IMR-90 (cell line): ENCODE measurements around the gene HLX. TPM values are rescaled to one million over a fixed set of nuclear protein-coding genes. Genes with fewer than 3 reads are reported as not detected.

Experiments used
- ATAC-seq: fragments of 200-7000 bp; cut with Tn5 transposase; 2 replicates; pipeline ENCODE4 v1.9.1; 2020; ENCODE audit warnings: low read depth, mild to moderate bottlenecking, moderate library complexity
- BruUV-seq: library from RNA; stranded (reverse); fragments of 400-500 nt; replicated peaks from 2 replicates; lab custom pipeline; 2021; lab: Mats Ljungman, UMichigan
- CTCF ChIA-PET: fragments of 300-600 bp; formaldehyde crosslinking; extraction: SDS; loops from one replicate; lab custom pipeline; 2021; ENCODE audit warnings: antibody characterized with exemption; lab: Yijun Ruan, JAX
- POLR2A ChIA-PET: fragments of 300-600 bp; sonication (Branson Sonifier 250); formaldehyde crosslinking; loops from one replicate; lab custom pipeline; 2022; ENCODE audit warnings: antibody characterized with exemption; ENCODE audit not compliant: unreplicated experiment; lab: Charles Lee
- DNase-seq: peaks from one replicate; pipeline ENCODE4 v3.0.0; 2013
- H2AFZ ChIP-seq: replicated peaks from 2 replicates; pipeline ENCODE3; 2013; ENCODE audit warnings: low read length, mild to moderate bottlenecking; ENCODE audit not compliant: poor library complexity
- H2AK5ac ChIP-seq: 2 replicates; pipeline ENCODE4 v1.6.1; 2013; ENCODE audit warnings: low read depth, low read length, inconsistent platforms
- H2AK9ac ChIP-seq: replicated peaks from 2 replicates; pipeline ENCODE3; 2013; ENCODE audit warnings: mild to moderate bottlenecking, low read depth, low read length, moderate library complexity; ENCODE audit not compliant: poor library complexity
- H2BK120ac ChIP-seq: 2 replicates; pipeline ENCODE4 v1.6.1; 2013; ENCODE audit warnings: low read depth, low read length, inconsistent platforms
- H2BK15ac ChIP-seq: 3 replicates; pipeline ENCODE4 v1.6.1; 2013; ENCODE audit warnings: low read depth, low read length, inconsistent platforms
- H2BK20ac ChIP-seq: 2 replicates; pipeline ENCODE4 v1.6.1; 2013; ENCODE audit warnings: low read depth, mild to moderate bottlenecking, inconsistent platforms, low read length, moderate library complexity
- H2BK5ac ChIP-seq: 2 replicates; pipeline ENCODE4 v1.6.1; 2013; ENCODE audit warnings: mild to moderate bottlenecking, low read depth, low read length, inconsistent platforms; ENCODE audit not compliant: poor library complexity, severe bottlenecking
- H3K14ac ChIP-seq: replicated peaks from 2 replicates; pipeline ENCODE4 v1.6.1; 2013; ENCODE audit warnings: low read depth, low read length, inconsistent platforms
- H3K18ac ChIP-seq: 2 replicates; pipeline ENCODE4 v1.6.1; 2013; ENCODE audit warnings: low read depth, low read length, control low read depth
- H3K23ac ChIP-seq: 2 replicates; pipeline ENCODE4 v1.6.1; 2013; ENCODE audit warnings: low read depth, low read length, inconsistent platforms
- H3K27ac ChIP-seq: 2 replicates; pipeline ENCODE4 v1.5.1; 2013; ENCODE audit warnings: mild to moderate bottlenecking, control low read depth, low read length; ENCODE audit not compliant: insufficient read depth
- H3K27me3 ChIP-seq: 2 replicates; pipeline ENCODE4 v1.6.1; 2013; ENCODE audit warnings: low read length; ENCODE audit not compliant: control insufficient read depth, insufficient read depth
- H3K36me3 ChIP-seq: 2 replicates; pipeline ENCODE4 v1.6.1; 2013; ENCODE audit warnings: low read length, mixed read lengths; ENCODE audit not compliant: control insufficient read depth, insufficient read depth
- H3K4ac ChIP-seq: 2 replicates; pipeline ENCODE4 v1.6.1; 2013; ENCODE audit warnings: low read depth, low read length, inconsistent platforms
- H3K4me1 ChIP-seq: 2 replicates; pipeline ENCODE4 v1.6.1; 2013; ENCODE audit warnings: low read length, mixed read lengths; ENCODE audit not compliant: control insufficient read depth, insufficient read depth
- H3K4me2 ChIP-seq: 2 replicates; pipeline ENCODE4 v1.6.1; 2013; ENCODE audit warnings: low read depth, mild to moderate bottlenecking, control low read depth, low read length, moderate library complexity
- H3K4me3 ChIP-seq: 2 replicates; pipeline ENCODE4 v1.5.1; 2013; ENCODE audit warnings: low read depth, mild to moderate bottlenecking, control low read depth, low read length, moderate library complexity; ENCODE audit not compliant: insufficient read depth
- H3K56ac ChIP-seq: 2 replicates; pipeline ENCODE4 v1.6.1; 2013; ENCODE audit warnings: low read length, inconsistent platforms; ENCODE audit not compliant: insufficient read depth; ENCODE audit errors: extremely low read depth
- H3K79me1 ChIP-seq, 2 experiments: 2 replicates each; pipeline ENCODE4 v1.6.1; 2013; ENCODE audit warnings: low read length in 2 of 2, inconsistent platforms in 1 of 2, low read depth in 1 of 2
- H3K9ac ChIP-seq: 2 replicates; pipeline ENCODE4 v1.6.1; 2013; ENCODE audit warnings: low read depth, low read length, control low read depth
- H3K9me1 ChIP-seq: 2 replicates; pipeline ENCODE4 v1.6.1; 2013; ENCODE audit warnings: low read length, inconsistent platforms; ENCODE audit not compliant: insufficient read depth
- H3K9me3 ChIP-seq: 2 replicates; pipeline ENCODE4 v1.6.1; 2013; ENCODE audit warnings: low read length; ENCODE audit not compliant: control insufficient read depth, insufficient read depth
- H4K20me1 ChIP-seq: 2 replicates; pipeline ENCODE4 v1.6.1; 2013; ENCODE audit warnings: low read length, inconsistent platforms; ENCODE audit not compliant: insufficient read depth
- H4K5ac ChIP-seq: 2 replicates; pipeline ENCODE4 v1.6.1; 2013; ENCODE audit warnings: mild to moderate bottlenecking, low read depth, low read length, control low read depth
- H4K8ac ChIP-seq, 2 experiments: 2 replicates each; pipeline ENCODE4 v1.6.1; 2013; ENCODE audit warnings: low read depth in 2 of 2, low read length in 2 of 2, control low read depth in 1 of 2, inconsistent platforms in 1 of 2
- H4K91ac ChIP-seq: 2 replicates; pipeline ENCODE4 v1.6.1; 2013; ENCODE audit warnings: low read depth, low read length, inconsistent platforms; ENCODE audit not compliant: insufficient read depth
- BHLHE40 ChIP-seq: fragments of 150-350 bp; IDR thresholded peaks from 2 replicates; pipeline ENCODE4 v1.6.1; 2016; ENCODE audit warnings: mild to moderate bottlenecking, low read depth, low read length
- CEBPB ChIP-seq: IDR thresholded peaks from 2 replicates; pipeline ENCODE4 v1.6.1; 2012; ENCODE audit warnings: low read depth, low read length, improper control_type of control experiment
- CHD1 ChIP-seq: IDR thresholded peaks from 2 replicates; pipeline ENCODE4 v1.6.1; 2012; ENCODE audit warnings: low read depth, low read length, improper control_type of control experiment
- CTCF ChIP-seq: conservative IDR thresholded peaks from 2 replicates; pipeline ENCODE4 v1.5.1; 2012; ENCODE audit warnings: mild to moderate bottlenecking, low read depth, low read length, improper control_type of control experiment
- ELK1 ChIP-seq: fragments of 150-350 bp; IDR thresholded peaks from 2 replicates; pipeline ENCODE4 v1.6.1; 2016; ENCODE audit warnings: low read depth, mild to moderate bottlenecking, low read length, moderate library complexity, borderline replicate concordance
- FOS ChIP-seq: fragments of 150-350 bp; IDR thresholded peaks from 2 replicates; pipeline ENCODE4 v1.6.1; 2016; ENCODE audit warnings: low read depth, low read length
- MAFK ChIP-seq: IDR thresholded peaks from 2 replicates; pipeline ENCODE4 v1.6.1; 2012; ENCODE audit warnings: low read depth, low read length, improper control_type of control experiment
- MAZ ChIP-seq: IDR thresholded peaks from 2 replicates; pipeline ENCODE4 v1.6.1; 2012; ENCODE audit warnings: low read depth, mild to moderate bottlenecking, low read length, improper control_type of control experiment, moderate library complexity, borderline replicate concordance
- MXI1 ChIP-seq: IDR thresholded peaks from 2 replicates; pipeline ENCODE4 v1.6.1; 2012; ENCODE audit warnings: low read depth, mild to moderate bottlenecking, low read length, moderate library complexity, borderline replicate concordance
- NFE2L2 ChIP-seq: fragments of 150-350 bp; IDR thresholded peaks from 2 replicates; pipeline ENCODE4 v1.6.1; 2016; ENCODE audit warnings: low read depth, mild to moderate bottlenecking, low read length
- POLR2A ChIP-seq: IDR thresholded peaks from 2 replicates; pipeline ENCODE4 v1.6.1; 2012; ENCODE audit warnings: mild to moderate bottlenecking, low read depth, low read length
- RAD21 ChIP-seq: IDR thresholded peaks from 2 replicates; pipeline ENCODE4 v1.6.1; 2012; ENCODE audit warnings: low read length, improper control_type of control experiment
- RCOR1 ChIP-seq: IDR thresholded peaks from 2 replicates; pipeline ENCODE4 v1.6.1; 2012; ENCODE audit warnings: mild to moderate bottlenecking, low read length, improper control_type of control experiment; ENCODE audit not compliant: insufficient replicate concordance
- RFX5 ChIP-seq: IDR thresholded peaks from 2 replicates; pipeline ENCODE4 v1.8.0; 2012; ENCODE audit warnings: low read depth, mild to moderate bottlenecking, low read length, moderate library complexity
- SMC3 ChIP-seq: fragments of 150-350 bp; IDR thresholded peaks from 2 replicates; pipeline ENCODE4 v1.6.1; 2016; ENCODE audit warnings: low read depth, mild to moderate bottlenecking, antibody characterized with exemption, low read length, moderate library complexity
- USF2 ChIP-seq: fragments of 150-350 bp; IDR thresholded peaks from 2 replicates; pipeline ENCODE4 v1.6.1; 2017; ENCODE audit warnings: mild to moderate bottlenecking, antibody characterized with exemption, low read length, low read depth
- WGBS, 2 experiments: methylation state at CpG; one replicate each; pipeline versions ENCODE4 v1.1.5 to v1.1.7; 2013; ENCODE audit warnings: missing lambda C conversion rate in 2 of 2; ENCODE audit not compliant: insufficient read length in 1 of 2; ENCODE audit errors: extremely low coverage in 2 of 2; 5-methylcytosine and 5-hydroxymethylcytosine counted together
- dilution Hi-C: fragments of 300-500 bp; cut with HindIII; formaldehyde crosslinking; loops from one replicate; pipeline ENCODE4 v1.14.3; 2018; ENCODE audit warnings: low sequenced_read_pairs; ENCODE audit not compliant: unreplicated experiment
- in situ Hi-C: fragments of 300-500 bp; cut with MboI; formaldehyde crosslinking; loops from 3 replicates; pipeline ENCODE4 v1.14.3; 2019; ENCODE audit warnings: low sequenced_read_pairs, inconsistent platforms, mixed read lengths
- intact Hi-C: fragments of 100-400 bp; cut with micrococcal nuclease; formaldehyde crosslinking; loops from 2 replicates; pipeline ENCODE4 v1.10.0; 2022
- polyA plus RNA-seq, 3 experiments: library from polyadenylated mRNA; depleted of rRNA; stranded (reverse); fragments of >200 nt; gene quantifications; 2 replicates each; pipeline ENCODE4 v1.2.3, GENCODE V29; 2012; ENCODE audit warnings: low replicate concordance in 1 of 3
- total RNA-seq: library from RNA; depleted of rRNA; stranded (reverse); fragments of >200 nt; gene quantifications from 2 replicates; pipeline ENCODE4 v1.2.3, GENCODE V29; 2012

Gene HLX
- total and polyA plus RNA-seq, 2 of the 4 experiments (the other 2 are of a cell fraction), result 4.3 to 6.1 TPM

GRCh38 chr1:220880362-220880670 lies 1.1 kb downstream of the HLX start:
- no CpG with 5 or more reads among the region's 8 CpGs for WGBS, 2 experiments
- peak overlapping the region; percentile 83 for H3K27ac ChIP-seq

More at GRCh38 chr1:220880362-220880670, 1.1 kb downstream of the HLX start:
- BruUV-seq, result TSS peak; percentile 64
- Histone ChIP-seq H3K4me1 (peaks cover 9% of the 10 kb centered on the region), H2BK15ac (no peak overlapping the region; the same call in 2 of the 3 replicates), H3K79me1 (peaks cover 10 to 20% of the 10 kb centered on the region in 2 experiments; a peak in 2 of 4 replicates), H2AFZ (peak overlapping the region; percentile 85), H4K20me1 (no peaks in the 10 kb centered on the region), H3K23ac (peak overlapping the region; percentile 92), H3K9me3 (no peaks in the 10 kb centered on the region), H3K14ac (peak overlapping the region; percentile 92), H4K91ac (peak overlapping the region; percentile 44; the same call in 1 of the 2 replicates), H4K8ac (peak overlapping the region in 1 of 2 experiments; percentile 50; a peak in 2 of 4 replicates), H3K4me2 (peak overlapping the region; percentile 81), H3K27me3 (no peaks in the 10 kb centered on the region), H4K5ac (0 out of 2 replicates have a peak overlapping the region, but pooled peaks have one; percentile 6), H3K18ac (peak overlapping the region; percentile 13; the same call in 1 of the 2 replicates), H2BK120ac (peak overlapping the region; percentile 38; the same call in 1 of the 2 replicates), H3K4ac (peak overlapping the region; percentile 71), H3K9ac (peak overlapping the region; percentile 87), H3K9me1 (peaks cover 8% of the 10 kb centered on the region; the same call in 1 of the 2 replicates), H2AK9ac (peak overlapping the region; percentile 80), H3K4me3 (peak overlapping the region; percentile 62), H3K56ac (peak overlapping the region; percentile 38; the same call in 1 of the 2 replicates), H2AK5ac (no peak overlapping the region), H2BK20ac (no peak overlapping the region), H2BK5ac (peak overlapping the region; percentile 68), H3K36me3 (peaks cover 23% of the 10 kb centered on the region)
- in situ Hi-C loops, result loop anchor here (10.0 kb wide), 1 partner anchor 214 kb away; no protein-coding TSS in a partner anchor
- intact Hi-C loops, result loop anchor here (2.0 to 5.0 kb wide), 2 partner anchors 77 to 112 kb away; no protein-coding TSS in a partner anchor
- POLR2A ChIA-PET, result no interaction called here
- CTCF ChIA-PET, result no interaction called here
- dilution Hi-C loops, result no loop called here
- TF ChIP-seq MAZ (no peak), CEBPB (no peak), MAFK (no peak), SMC3 (no peak), ELK1 (no peak), NFE2L2 (no peak), POLR2A (no peak), USF2 (no peak), FOS (no peak), BHLHE40 (no peak), CTCF (no peak), MXI1 (no peak), RFX5 (no peak), RCOR1 (no peak), RAD21 (no peak), CHD1 (no peak)
- no peak for ATAC-seq
- no peak for DNase-seq
